ENCODE results near the gene COPS6. TPM values are rescaled to one million over a fixed set of nuclear protein-coding genes. Genes with fewer than 3 reads are reported as not detected.

The COPS6 gene
- total RNA-seq, 2 experiments from 2014 or later = 79.0 to 83.9 TPM

- H3K4me3 Mint-ChIP-seq = peak overlapping the region; percentile 66
- no peak for ATAC-seq (ENCODE audit: poor library complexity)
- ChIA-PET CTCF (interaction anchor here (1.6 kb wide), 1 partner anchor 39 kb away, joined by 5 read pairs; no protein-coding TSS in a partner anchor), POLR2A (interaction anchor here (1.8 kb wide), 1 partner anchor 9 kb away, joined by 6 read pairs; the partner anchor contains the start of genes AP4M1 and MCM7)
- peaks cover 24% of the 10 kb centered on the region for H3K4me1 ChIP-seq (ENCODE audit: insufficient read depth, low read length)
- no peaks in the 10 kb centered on the region for H3K27me3 ChIP-seq (ENCODE audit: control insufficient read depth in 1 of 2, insufficient read depth in 2 of 2, low read length in 2 of 2)
- peaks cover 25% of the 10 kb centered on the region for H3K4me1 Mint-ChIP-seq (ENCODE audit: low read depth)
- H3K9me3 Mint-ChIP-seq = no peaks in the 10 kb centered on the region
- H3K36me3 ChIP-seq (ENCODE audit: insufficient read depth, low read length) = peaks cover 64% of the 10 kb centered on the region
- H3K4me3 ChIP-seq (ENCODE audit: low read length) = no peak overlapping the region
- H3K36me3 Mint-ChIP-seq (ENCODE audit: low read depth) = peaks cover 73% of the 10 kb centered on the region
- peak overlapping the region; percentile 36 for H3K27ac Mint-ChIP-seq
- TF ChIP-seq CTCF (IDR thresholded peaks at IDR 0.05) = no peak
- intact Hi-C loops (cut with DNase I, micrococcal nuclease) = no loop called here
- no peaks in the 10 kb centered on the region for H3K9me3 ChIP-seq (ENCODE audit: control insufficient read depth in 1 of 2, insufficient read depth in 1 of 2, low read length in 2 of 2)
- H3K27me3 Mint-ChIP-seq = no peaks in the 10 kb centered on the region
- no peak overlapping the region for H3K27ac ChIP-seq (ENCODE audit: low read depth in 1 of 2, low read length in 2 of 2)
- no peak for DNase-seq
Observed at GRCh38 chr7:100091411-100092181, 2.8 kb downstream of the COPS6 start.

- no peak for DNase-seq
- intact Hi-C loops (cut with DNase I, micrococcal nuclease) = no loop called here
- H3K36me3 Mint-ChIP-seq (ENCODE audit: low read depth) = peaks cover 87% of the 10 kb centered on the region
- Histone ChIP-seq H3K36me3 (ENCODE audit: insufficient read depth, low read length) (peaks cover 77% of the 10 kb centered on the region), H3K27me3 (ENCODE audit: control insufficient read depth in 1 of 2, insufficient read depth in 2 of 2, low read length in 2 of 2) (no peaks in the 10 kb centered on the region), H3K9me3 (ENCODE audit: control insufficient read depth in 1 of 2, insufficient read depth in 1 of 2, low read length in 2 of 2) (no peaks in the 10 kb centered on the region), H3K27ac (ENCODE audit: low read depth in 1 of 2, low read length in 2 of 2) (no peak overlapping the region), H3K4me3 (ENCODE audit: low read length) (no peak overlapping the region), H3K4me1 (ENCODE audit: insufficient read depth, low read length) (peaks cover 22% of the 10 kb centered on the region)
- no peaks in the 10 kb centered on the region for H3K27me3 Mint-ChIP-seq
- CTCF ChIA-PET = no interaction called here
- no peak for TF ChIP-seq CTCF (IDR thresholded peaks at IDR 0.05)
- H3K4me3 Mint-ChIP-seq = no peak overlapping the region
- ATAC-seq (ENCODE audit: poor library complexity) = no peak
- H3K9me3 Mint-ChIP-seq = no peaks in the 10 kb centered on the region
- POLR2A ChIA-PET = interaction anchor here (1.8 kb wide), 1 partner anchor 8 kb away, joined by 6 read pairs; the partner anchor contains the start of genes AP4M1 and MCM7
- no peak overlapping the region for H3K27ac Mint-ChIP-seq
- peaks cover 35% of the 10 kb centered on the region for H3K4me1 Mint-ChIP-seq (ENCODE audit: low read depth)
Observed at GRCh38 chr7:100093054-100093453, 4.3 kb downstream of the COPS6 start.

- H3K27me3 Mint-ChIP-seq = no peaks in the 10 kb centered on the region
- H3K4me3 Mint-ChIP-seq = no peak overlapping the region
- Histone ChIP-seq H3K27me3 (ENCODE audit: control insufficient read depth in 1 of 2, insufficient read depth in 2 of 2, low read length in 2 of 2) (no peaks in the 10 kb centered on the region), H3K4me3 (ENCODE audit: low read length) (no peak overlapping the region), H3K4me1 (ENCODE audit: insufficient read depth, low read length) (peaks cover 20% of the 10 kb centered on the region), H3K36me3 (ENCODE audit: insufficient read depth, low read length) (peaks cover 82% of the 10 kb centered on the region), H3K9me3 (ENCODE audit: control insufficient read depth in 1 of 2, insufficient read depth in 1 of 2, low read length in 2 of 2) (no peaks in the 10 kb centered on the region), H3K27ac (ENCODE audit: low read depth in 1 of 2, low read length in 2 of 2) (no peak overlapping the region)
- H3K36me3 Mint-ChIP-seq (ENCODE audit: low read depth) = peaks cover 92% of the 10 kb centered on the region
- H3K9me3 Mint-ChIP-seq = no peaks in the 10 kb centered on the region
- H3K27ac Mint-ChIP-seq = no peak overlapping the region
- ChIA-PET POLR2A (no interaction called here), CTCF (no interaction called here)
- TF ChIP-seq CTCF (IDR thresholded peaks at IDR 0.05) = no peak
- DNase-seq (no peak), ATAC-seq (ENCODE audit: poor library complexity) (no peak)
- intact Hi-C loops (cut with DNase I, micrococcal nuclease) = no loop called here
- peaks cover 37% of the 10 kb centered on the region for H3K4me1 Mint-ChIP-seq (ENCODE audit: low read depth)
Observed at GRCh38 chr7:100093498-100093897, 4.7 kb downstream of the COPS6 start.

Measured in CD4-positive, alpha-beta T cell (primary cell).